RWPE2 (cell line): ENCODE data around the gene NEK1.

Experiments used
- ATAC-seq: fragments of 200-7000 bp; cut with Tn5 transposase; 3 replicates; pipeline ENCODE4 v1.9.1; 2021; ENCODE audit warnings: low read depth
- DNase-seq: peaks from one replicate; pipeline ENCODE4 v3.0.0-alpha.2; 2020; ENCODE audit warnings: low spot score
- H3K27ac ChIP-seq: fragments of 450-650 bp; 2 replicates; pipeline ENCODE4 v1.5.1; 2017; ENCODE audit warnings: mild to moderate bottlenecking; ENCODE audit not compliant: poor library complexity, severe bottlenecking
- H3K27me3 ChIP-seq: fragments of 250-450 bp; sonication (Bioruptor Pico); 2 replicates; pipeline ENCODE4 v1.5.1; 2021; ENCODE audit warnings: mild to moderate bottlenecking, moderate library complexity; ENCODE audit not compliant: insufficient read depth, poor library complexity, severe bottlenecking
- H3K36me3 ChIP-seq: fragments of 250-450 bp; sonication (Bioruptor Pico); 2 replicates; pipeline ENCODE4 v1.5.1; 2020; ENCODE audit warnings: low read depth, mild to moderate bottlenecking, moderate library complexity
- H3K4me1 ChIP-seq: fragments of 250-450 bp; sonication (Bioruptor Pico); 2 replicates; pipeline ENCODE4 v1.5.1; 2021; ENCODE audit warnings: mild to moderate bottlenecking, moderate library complexity; ENCODE audit not compliant: insufficient read depth, poor library complexity, severe bottlenecking
- H3K4me3 ChIP-seq: fragments of 250-450 bp; sonication (Bioruptor Pico); 2 replicates; pipeline ENCODE4 v1.5.1; 2021; ENCODE audit warnings: mild to moderate bottlenecking, moderate library complexity; ENCODE audit not compliant: severe bottlenecking
- H3K9me3 ChIP-seq: fragments of 250-450 bp; sonication (Bioruptor Pico); 2 replicates; pipeline ENCODE4 v1.5.1; 2021; ENCODE audit warnings: mild to moderate bottlenecking, moderate library complexity; ENCODE audit not compliant: severe bottlenecking
- TF ChIP-seq, protein P1 (sequence below): fragments of 450-650 bp; IDR thresholded peaks from one replicate; pipeline ENCODE4 v1.5.1; 2017; ENCODE audit warnings: mild to moderate bottlenecking, moderate library complexity; ENCODE audit not compliant: poor library complexity, severe bottlenecking

Gene NEK1

DNA sequence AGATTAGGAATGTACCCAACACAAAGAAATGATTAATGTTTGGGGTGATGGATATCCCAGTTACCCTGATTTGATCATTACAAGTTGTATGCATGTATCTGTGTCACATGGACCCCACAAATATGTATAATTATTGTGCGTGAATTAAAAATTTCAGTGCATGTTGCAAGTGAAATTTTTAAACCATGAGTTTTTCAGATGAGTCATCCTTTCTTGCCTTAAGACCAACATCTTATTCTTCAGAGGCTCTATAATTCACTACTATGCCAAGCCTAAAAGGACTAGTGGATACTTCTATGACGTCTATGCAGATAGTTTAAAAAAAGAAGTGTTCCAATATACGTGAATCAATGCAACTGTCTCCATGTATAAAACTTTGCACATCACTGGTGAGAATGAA is 228.7 kb downstream of the NEK1 start:
- TF ChIP-seq, protein P1, sequence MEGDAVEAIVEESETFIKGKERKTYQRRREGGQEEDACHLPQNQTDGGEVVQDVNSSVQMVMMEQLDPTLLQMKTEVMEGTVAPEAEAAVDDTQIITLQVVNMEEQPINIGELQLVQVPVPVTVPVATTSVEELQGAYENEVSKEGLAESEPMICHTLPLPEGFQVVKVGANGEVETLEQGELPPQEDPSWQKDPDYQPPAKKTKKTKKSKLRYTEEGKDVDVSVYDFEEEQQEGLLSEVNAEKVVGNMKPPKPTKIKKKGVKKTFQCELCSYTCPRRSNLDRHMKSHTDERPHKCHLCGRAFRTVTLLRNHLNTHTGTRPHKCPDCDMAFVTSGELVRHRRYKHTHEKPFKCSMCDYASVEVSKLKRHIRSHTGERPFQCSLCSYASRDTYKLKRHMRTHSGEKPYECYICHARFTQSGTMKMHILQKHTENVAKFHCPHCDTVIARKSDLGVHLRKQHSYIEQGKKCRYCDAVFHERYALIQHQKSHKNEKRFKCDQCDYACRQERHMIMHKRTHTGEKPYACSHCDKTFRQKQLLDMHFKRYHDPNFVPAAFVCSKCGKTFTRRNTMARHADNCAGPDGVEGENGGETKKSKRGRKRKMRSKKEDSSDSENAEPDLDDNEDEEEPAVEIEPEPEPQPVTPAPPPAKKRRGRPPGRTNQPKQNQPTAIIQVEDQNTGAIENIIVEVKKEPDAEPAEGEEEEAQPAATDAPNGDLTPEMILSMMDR: no peak
- H3K27me3 ChIP-seq: no peaks in the 10 kb centered on the region
- ATAC-seq (peak; percentile 95), DNase-seq (no peak)
- no peaks in the 10 kb centered on the region for H3K9me3 ChIP-seq
- peak overlapping the region; percentile 43 for H3K27ac ChIP-seq
- peaks cover 12% of the 10 kb centered on the region for H3K4me1 ChIP-seq
- no peaks in the 10 kb centered on the region for H3K36me3 ChIP-seq
- no peak overlapping the region for H3K4me3 ChIP-seq

DNA sequence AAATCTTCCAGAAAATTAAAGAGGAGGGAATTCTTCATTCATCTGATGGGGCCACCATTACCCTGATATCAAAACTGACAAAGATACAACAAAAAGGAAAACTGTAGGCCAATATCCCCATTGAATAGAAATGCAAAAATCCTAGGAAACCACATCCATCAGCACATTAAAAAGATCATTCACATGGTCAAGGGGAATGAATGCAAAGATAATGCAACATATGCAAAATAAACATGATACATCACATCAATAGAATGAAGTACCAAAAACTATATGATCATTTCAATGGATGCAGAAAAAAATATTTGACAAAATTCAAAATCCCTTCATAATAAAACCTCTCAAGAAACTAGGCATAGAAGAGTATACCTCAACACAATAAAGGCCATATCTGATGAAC is 232.7 kb downstream of the NEK1 start:
- no peak overlapping the region for H3K4me3 ChIP-seq
- H3K4me1 ChIP-seq: peaks cover 12% of the 10 kb centered on the region
- H3K27me3 ChIP-seq: no peaks in the 10 kb centered on the region
- no peaks in the 10 kb centered on the region for H3K36me3 ChIP-seq
- peaks cover 5% of the 10 kb centered on the region for H3K9me3 ChIP-seq
- no peak for ATAC-seq
- TF ChIP-seq, protein P1: no peak
- H3K27ac ChIP-seq: no peak overlapping the region
- no peak for DNase-seq

DNA sequence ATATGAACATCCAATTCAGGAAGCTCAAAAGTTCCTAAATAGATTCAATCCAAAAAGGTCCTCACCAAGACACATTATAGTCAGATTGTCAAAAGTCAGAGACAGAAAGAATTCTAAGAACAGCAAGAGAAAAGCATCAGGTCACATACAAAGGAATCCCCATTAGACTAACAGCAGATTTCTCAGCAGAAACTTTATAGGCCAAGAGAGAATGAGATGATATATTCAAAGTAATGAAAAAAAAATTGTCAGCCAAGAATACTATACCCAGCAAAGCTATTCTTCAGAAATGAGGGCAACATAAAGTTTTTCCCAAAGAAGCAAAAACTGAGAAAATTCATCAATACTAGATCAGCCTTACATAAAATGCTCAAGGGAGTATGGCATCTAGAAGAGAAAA is 235.0 kb downstream of the NEK1 start:
- TF ChIP-seq, protein P1: no peak
- Histone ChIP-seq H3K4me1 (no peaks in the 10 kb centered on the region), H3K27me3 (no peaks in the 10 kb centered on the region), H3K36me3 (no peaks in the 10 kb centered on the region), H3K27ac (no peak overlapping the region), H3K9me3 (peaks cover 5% of the 10 kb centered on the region), H3K4me3 (no peak overlapping the region)
- no peak for ATAC-seq
- DNase-seq: no peak

GRCh38 chr4:169376421-169376820 is 236.0 kb downstream of the NEK1 start:
- H3K27ac ChIP-seq: no peak overlapping the region
- H3K4me3 ChIP-seq: no peak overlapping the region
- ATAC-seq (no peak), DNase-seq (no peak)
- TF ChIP-seq, protein P1: no peak
- H3K4me1 ChIP-seq: no peaks in the 10 kb centered on the region
- no peaks in the 10 kb centered on the region for H3K36me3 ChIP-seq
- peaks cover 5% of the 10 kb centered on the region for H3K9me3 ChIP-seq
- no peaks in the 10 kb centered on the region for H3K27me3 ChIP-seq

DNA sequence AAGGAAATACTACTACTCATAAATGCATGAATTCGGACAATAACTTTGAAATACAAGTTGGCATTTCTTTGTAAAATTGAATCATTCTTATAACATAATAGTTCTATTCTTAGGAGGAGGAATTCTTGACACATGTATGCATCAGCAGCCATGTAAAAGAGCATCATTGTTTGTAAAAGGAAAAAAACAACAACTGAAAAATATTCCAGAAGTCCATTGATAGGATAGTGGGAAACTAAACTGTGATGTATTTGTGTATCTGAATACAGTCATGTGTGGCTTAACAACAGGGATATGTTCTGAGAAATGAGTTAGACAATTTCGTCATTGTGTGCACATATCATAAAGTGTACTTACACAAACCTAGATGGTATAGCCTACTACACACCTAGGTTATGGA is 239.6 kb downstream of the NEK1 start:
- H3K36me3 ChIP-seq: no peaks in the 10 kb centered on the region

More for the DNA sequence above, 239.6 kb downstream of the NEK1 start:
- TF ChIP-seq, protein P1: no peak
- peaks cover 5% of the 10 kb centered on the region for H3K9me3 ChIP-seq
- H3K4me1 ChIP-seq: no peaks in the 10 kb centered on the region
- no peaks in the 10 kb centered on the region for H3K27me3 ChIP-seq
- DNase-seq (no peak), ATAC-seq (no peak)
- no peak overlapping the region for H3K27ac ChIP-seq
- H3K4me3 ChIP-seq: no peak overlapping the region
